Esophagus squamous epithelium (tissue), 4 donors: ENCODE results near the gene EMILIN2.

Source experiments
- POLR2A ChIP-seq, 4 donors: fragments of 450-650 bp; IDR thresholded peaks; one replicate each; pipeline ENCODE4 v1.6.1; 2017; ENCODE audit warnings: antibody characterized with exemption in 4 of 4, mild to moderate bottlenecking in 4 of 4, moderate library complexity in 3 of 4
- TF ChIP-seq, protein P1 (sequence below), 6 experiments: fragments of 450-650 bp in 4 of 6; fragments of 200-600 bp in 2 of 6; sonication (generic) in 2 of 6; IDR thresholded peaks; one replicate each; pipeline ENCODE4 v1.5.1; 2016 to 2019; ENCODE audit warnings: antibody characterized with exemption in 6 of 6, mild to moderate bottlenecking in 4 of 6, moderate library complexity in 4 of 6

DNA sequence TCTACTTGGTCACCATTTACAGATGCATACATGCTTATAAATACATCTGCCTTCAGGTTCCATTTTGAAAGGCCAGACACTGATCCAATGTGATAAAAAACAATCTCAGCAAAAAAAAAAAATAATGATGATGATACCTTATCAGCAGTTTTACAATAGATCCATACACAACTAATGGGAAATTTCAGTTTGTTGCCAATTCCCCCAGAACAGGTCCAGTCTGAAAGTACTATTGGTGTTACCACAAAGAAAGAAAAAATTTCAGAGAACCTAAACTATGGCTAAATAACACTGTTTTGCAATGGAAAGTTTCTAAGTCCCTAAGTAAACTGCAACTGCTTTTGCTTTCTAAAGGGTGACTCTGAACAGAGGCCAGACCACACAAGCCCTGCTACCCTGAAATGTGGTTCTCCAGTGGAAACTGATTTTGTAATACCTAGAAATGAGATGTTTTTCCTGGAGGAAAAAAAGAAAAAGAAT, 112.1 kb downstream of the EMILIN2 start:
- TF ChIP-seq, protein P1, sequence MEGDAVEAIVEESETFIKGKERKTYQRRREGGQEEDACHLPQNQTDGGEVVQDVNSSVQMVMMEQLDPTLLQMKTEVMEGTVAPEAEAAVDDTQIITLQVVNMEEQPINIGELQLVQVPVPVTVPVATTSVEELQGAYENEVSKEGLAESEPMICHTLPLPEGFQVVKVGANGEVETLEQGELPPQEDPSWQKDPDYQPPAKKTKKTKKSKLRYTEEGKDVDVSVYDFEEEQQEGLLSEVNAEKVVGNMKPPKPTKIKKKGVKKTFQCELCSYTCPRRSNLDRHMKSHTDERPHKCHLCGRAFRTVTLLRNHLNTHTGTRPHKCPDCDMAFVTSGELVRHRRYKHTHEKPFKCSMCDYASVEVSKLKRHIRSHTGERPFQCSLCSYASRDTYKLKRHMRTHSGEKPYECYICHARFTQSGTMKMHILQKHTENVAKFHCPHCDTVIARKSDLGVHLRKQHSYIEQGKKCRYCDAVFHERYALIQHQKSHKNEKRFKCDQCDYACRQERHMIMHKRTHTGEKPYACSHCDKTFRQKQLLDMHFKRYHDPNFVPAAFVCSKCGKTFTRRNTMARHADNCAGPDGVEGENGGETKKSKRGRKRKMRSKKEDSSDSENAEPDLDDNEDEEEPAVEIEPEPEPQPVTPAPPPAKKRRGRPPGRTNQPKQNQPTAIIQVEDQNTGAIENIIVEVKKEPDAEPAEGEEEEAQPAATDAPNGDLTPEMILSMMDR (IDR thresholded peaks at IDR 0.05), result no peak
- no peak for TF ChIP-seq POLR2A (IDR thresholded peaks at IDR 0.05)
